Hypothalamus (tissue), 51 donors: ENCODE measurements around the gene BRD2.

Experiments used
- DNase-seq, 51 donors: peaks; one replicate each; lab custom pipeline; 2025; lab: John Stamatoyannopoulos, UW

BRD2 gene

DNA sequence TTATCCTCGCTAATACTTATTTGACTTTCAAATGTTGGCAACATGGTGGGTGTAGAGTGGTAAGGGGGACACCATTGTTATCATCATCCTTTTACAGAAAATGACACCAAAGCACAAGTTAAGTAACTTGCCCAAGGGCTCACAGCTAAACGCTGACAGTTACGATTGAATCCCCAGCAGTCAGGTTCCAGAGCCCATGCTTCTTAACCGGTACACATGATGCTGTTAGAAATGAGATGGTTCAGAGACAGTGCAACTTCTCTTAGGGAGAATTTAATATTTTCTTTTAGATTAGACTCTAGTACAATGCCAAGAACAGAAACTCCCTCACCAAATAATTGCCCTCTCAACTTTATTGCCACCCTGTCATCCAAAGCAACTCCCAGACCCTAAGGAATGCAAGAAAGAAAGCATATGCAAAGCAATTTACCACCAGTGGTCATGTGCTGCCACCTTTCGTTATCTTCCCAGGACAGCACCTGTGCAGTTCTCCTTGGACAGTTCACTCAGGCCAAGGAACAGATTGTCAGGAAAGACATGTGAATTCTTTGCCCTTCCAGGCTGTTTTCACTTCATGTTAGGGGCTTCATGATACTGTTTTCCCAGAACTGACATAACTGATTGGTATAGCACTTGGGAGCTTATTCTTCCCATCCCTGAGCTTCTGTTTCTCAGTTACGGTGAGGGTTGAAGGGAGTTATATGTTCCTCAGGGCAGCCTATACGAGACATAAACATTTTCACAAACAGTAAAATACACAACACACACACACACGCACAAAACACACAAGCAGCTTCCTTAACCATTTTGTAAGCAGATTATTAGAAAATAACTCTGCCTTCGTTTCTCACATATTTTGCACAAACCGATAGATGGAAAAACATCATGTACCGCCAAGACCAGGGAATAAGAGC is 20.6 kb upstream of the BRD2 start:
- no peak for DNase-seq

- DNase-seq: no peak
These were observed 19.3 kb upstream of the BRD2 start for GRCh38 chr6:32949113-32949512.

- no peak for DNase-seq
These were observed 18.4 kb upstream of the BRD2 start for GRCh38 chr6:32950010-32950409.

DNA sequence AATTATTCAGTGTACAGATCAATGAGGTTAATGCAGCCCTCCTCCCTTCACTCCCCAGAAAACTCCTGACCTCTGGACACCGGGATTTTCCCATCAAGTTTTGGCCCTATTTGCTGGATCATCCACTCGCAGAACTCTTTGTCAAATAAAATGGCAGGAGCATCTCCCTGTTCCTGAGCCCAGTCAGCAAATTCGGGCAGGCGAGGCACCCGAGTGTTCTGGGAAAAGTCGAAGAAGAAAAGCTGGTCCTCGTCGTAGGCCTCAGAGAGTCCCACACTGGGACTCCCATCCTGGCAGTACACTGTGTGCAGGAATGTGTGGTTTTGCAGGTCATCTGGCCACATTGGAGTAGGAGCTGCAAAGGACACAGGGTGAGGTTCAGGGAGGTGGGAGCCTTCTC is 17.9 kb upstream of the BRD2 start:
- no peak for DNase-seq

GRCh38 chr6:32952817-32953739 is 15.3 kb upstream of the BRD2 start, which contains the start of gene HLA-DMA:
TSS of gene HLA-DMA (minus strand) at chr6:32953097. CDS start at chr6:32953036, 61 bp downstream.
- DNase-seq: peak in 41 of 51 donors; percentile 23 to 84 (median 66)

- DNase-seq: no peak
These were observed 14.6 kb upstream of the BRD2 start for GRCh38 chr6:32953775-32954174.

GRCh38 chr6:32954267-32954666 is 14.1 kb upstream of the BRD2 start:
- DNase-seq: no peak

DNA sequence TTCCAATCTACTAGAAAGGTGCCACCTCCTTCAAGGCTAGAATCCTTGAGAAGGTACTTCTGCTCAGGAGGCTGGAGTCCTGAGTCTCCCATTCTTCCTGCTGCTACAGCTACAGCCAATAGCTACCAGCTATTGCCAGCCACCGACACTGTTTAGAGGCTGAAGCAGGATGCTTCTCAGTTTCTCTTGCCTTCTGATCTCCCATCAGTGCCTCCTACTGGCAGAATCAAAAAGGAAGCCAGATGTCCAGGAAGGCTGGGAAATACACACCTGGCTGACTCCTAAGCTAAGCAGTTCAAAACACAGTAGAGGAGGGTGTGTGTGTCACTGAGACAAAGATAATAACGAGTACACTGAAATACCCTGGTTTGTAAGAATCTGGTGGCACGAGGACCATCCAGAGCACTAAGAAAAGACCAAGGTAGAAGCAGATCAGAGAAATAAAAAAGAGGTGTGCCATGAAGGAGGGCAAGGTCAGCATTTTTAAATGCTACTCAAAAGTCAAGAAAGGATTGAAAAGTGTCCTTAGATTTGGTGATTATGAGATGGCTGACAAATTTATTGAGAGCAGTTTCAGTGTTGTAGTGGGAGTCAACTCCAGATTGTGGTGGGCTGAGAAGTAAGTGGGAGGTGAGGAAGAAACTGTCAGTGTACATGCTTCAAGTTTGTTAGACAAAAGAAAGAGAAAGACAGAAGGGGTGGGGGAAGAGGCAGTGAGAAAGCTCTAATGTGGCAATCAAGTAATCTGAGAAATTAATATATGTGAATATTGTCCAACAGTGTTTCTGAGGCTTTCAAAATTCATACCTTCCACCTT is 13.2 kb upstream of the BRD2 start:
- no peak for DNase-seq

GRCh38 chr6:32956176-32956575 is 12.2 kb upstream of the BRD2 start:
- no peak for DNase-seq

DNA sequence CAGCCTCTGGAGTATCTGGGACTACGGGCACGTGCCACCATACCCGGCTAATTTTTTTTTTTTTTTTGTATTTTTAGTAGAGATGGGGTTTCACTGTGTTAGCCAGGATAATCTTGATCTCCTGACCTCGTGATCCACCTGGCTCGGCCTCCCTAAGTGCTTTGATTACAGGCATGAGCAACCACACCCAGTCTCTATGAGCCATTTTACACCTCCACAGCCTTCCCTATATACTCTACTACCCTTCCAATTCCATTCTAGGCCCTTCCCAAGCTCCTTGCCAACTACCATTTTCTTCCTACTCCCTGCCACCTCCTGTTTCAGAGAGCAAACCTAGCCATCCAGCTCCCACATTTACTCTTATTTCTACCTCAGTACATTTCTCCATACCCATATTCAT is 7.8 kb upstream of the BRD2 start:
- DNase-seq: no peak

- no peak for DNase-seq
These were observed 6.1 kb upstream of the BRD2 start for GRCh38 chr6:32962213-32962826.

DNA sequence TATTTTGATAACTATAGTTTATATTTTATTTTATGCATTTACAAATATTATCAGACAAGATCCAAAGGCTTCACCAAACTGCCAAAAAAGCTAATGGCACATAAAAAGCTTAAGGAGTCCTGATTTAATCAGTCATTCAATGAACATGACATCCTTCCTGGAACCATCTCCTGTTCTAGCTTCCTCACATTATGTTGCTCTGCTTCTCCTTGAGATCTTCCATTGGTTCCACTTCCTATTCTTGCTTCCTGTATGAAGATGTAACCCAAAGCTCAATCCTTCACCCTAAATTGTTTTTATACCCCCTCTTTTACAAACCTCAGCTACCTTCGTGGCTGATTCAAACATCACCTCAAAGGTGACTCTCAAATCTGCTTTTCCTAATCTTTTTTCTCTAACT is 4.5 kb upstream of the BRD2 start:
- no peak for DNase-seq

GRCh38 chr6:32964776-32965175 is 3.6 kb upstream of the BRD2 start:
- DNase-seq: no peak

- DNase-seq: peak in 17 of 51 donors; percentile 15 to 79 (median 33)
These were observed 973 bp upstream of the BRD2 start for GRCh38 chr6:32967151-32968091.

- peak in 44 of 51 donors; percentile 51 to 97 (median 76) for DNase-seq
These were observed 682 bp downstream of the BRD2 start for GRCh38 chr6:32968867-32969684.

GRCh38 chr6:32969685-32970412 is 1.5 kb downstream of the BRD2 start:
- DNase-seq: peak in 50 of 51 donors; percentile 29 to 92 (median 58)
